ENCODE measurements around the gene RRH.

GRCh38 chr4:109820563-109820962, 7.2 kb upstream of the RRH start:
- no peak for TF ChIP-seq CTCF (IDR thresholded peaks at IDR 0.05)
- no peak for TF ChIP-seq POLR2A (IDR thresholded peaks at IDR 0.05)

Data from right lobe of liver (tissue), 4 donors.